Peyer's patch (tissue), 4 donors: ENCODE results near the gene RASSF4. TPM values are rescaled to one million over a fixed set of nuclear protein-coding genes. Genes with fewer than 3 reads are reported as not detected.

ENCODE experiments used
- DNase-seq, 3 donors: peaks; one replicate each; pipeline ENCODE4 v3.0.0-alpha.2; 2017 to 2019
- H3K27ac ChIP-seq, 4 donors: fragments of 200-600 bp; sonication (generic); one replicate each; pipeline ENCODE4 v1.5.1; 2016 to 2019
- H3K27me3 ChIP-seq, 2 donors: fragments of 200-600 bp; sonication (generic); one replicate each; pipeline ENCODE4 v1.5.1; 2019
- H3K36me3 ChIP-seq, 3 donors: fragments of 200-600 bp; sonication (generic); one replicate each; pipeline ENCODE4 v1.5.1; 2016 to 2019
- H3K4me1 ChIP-seq, 4 donors: fragments of 200-600 bp; sonication (generic); one replicate each; pipeline ENCODE4 v1.5.1; 2016 to 2019
- H3K4me3 ChIP-seq, 4 donors: fragments of 200-600 bp; sonication (generic); 1 replicate in 3 of 4; 2 replicates in 1 of 4; pipeline ENCODE4 v1.5.1; 2016 to 2019; ENCODE audit warnings: mild to moderate bottlenecking in 1 of 4
- H3K9me3 ChIP-seq, 4 donors: fragments of 200-600 bp; sonication (generic); one replicate each; pipeline ENCODE4 v1.5.1; 2016 to 2019; ENCODE audit warnings: mild to moderate bottlenecking in 1 of 4
- POLR2A ChIP-seq, 2 donors: fragments of 450-650 bp; IDR thresholded peaks; one replicate each; pipeline ENCODE4 v1.5.1; 2017; ENCODE audit warnings: antibody characterized with exemption in 2 of 2, mild to moderate bottlenecking in 2 of 2, moderate library complexity in 2 of 2
- total RNA-seq, 4 donors: library from RNA; depleted of rRNA; stranded (reverse); fragments of >200 nt; gene quantifications; one replicate each; pipeline ENCODE4 v1.1.0, GENCODE V29; 2016
- TF ChIP-seq, protein P1 (sequence below), 6 experiments: fragments of 450-650 bp in 4 of 6; fragments of 200-600 bp in 2 of 6; sonication (generic) in 1 of 6; IDR thresholded peaks; one replicate each; pipeline ENCODE4 v1.5.1; 2017 to 2019; ENCODE audit warnings: antibody characterized with exemption in 6 of 6, mild to moderate bottlenecking in 3 of 6, moderate library complexity in 1 of 6

Gene RASSF4
- total RNA-seq, 4 donors from 2014 or later, result 62.7 to 99.6 (median 68.2) TPM

DNA sequence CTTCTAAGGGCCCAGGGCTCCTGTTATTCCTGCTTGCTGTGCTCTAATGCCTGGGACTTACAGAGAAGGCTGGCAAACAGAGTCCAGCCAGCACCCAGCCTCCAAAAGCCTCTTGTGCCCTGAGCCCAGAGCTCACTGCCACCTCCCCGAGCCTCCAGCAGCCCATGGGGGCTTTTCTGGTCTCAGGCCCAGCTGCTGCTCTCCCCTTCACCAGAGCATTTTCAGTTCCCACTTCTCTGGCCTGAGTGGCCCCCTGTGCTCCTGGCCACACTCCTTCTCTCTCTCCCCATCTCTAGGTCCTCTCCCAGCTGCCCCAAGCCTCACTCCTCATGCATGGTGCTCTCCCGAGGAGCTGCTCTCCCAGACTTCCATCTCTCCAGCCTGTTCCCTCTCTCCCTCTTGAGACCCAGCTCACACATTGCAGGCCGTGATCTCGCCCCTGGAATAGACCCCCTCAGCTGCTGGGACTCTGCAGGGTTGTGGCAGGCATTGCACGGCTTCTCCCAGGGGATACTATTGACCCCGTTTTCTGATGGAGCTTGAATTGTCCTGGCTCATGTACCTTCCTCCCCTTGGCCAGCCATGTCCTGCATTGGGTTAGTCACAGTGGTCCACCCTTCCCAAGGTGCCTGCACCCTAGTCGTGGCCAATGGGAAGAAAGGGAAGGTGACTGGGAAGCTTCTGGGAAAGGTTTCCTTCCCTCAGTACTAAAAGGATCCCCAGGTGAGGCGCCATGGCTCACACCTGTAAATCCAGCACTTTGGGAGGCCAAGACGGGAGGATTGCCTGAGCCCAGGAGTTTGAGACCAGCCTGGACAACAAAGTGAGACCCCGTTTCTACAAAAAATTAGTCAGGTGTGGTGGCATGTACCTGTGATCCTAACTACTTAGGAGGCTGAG, 9.0 kb upstream of the RASSF4 start:
- TF ChIP-seq POLR2A (IDR thresholded peaks at IDR 0.05), result no peak
- TF ChIP-seq, protein P1, sequence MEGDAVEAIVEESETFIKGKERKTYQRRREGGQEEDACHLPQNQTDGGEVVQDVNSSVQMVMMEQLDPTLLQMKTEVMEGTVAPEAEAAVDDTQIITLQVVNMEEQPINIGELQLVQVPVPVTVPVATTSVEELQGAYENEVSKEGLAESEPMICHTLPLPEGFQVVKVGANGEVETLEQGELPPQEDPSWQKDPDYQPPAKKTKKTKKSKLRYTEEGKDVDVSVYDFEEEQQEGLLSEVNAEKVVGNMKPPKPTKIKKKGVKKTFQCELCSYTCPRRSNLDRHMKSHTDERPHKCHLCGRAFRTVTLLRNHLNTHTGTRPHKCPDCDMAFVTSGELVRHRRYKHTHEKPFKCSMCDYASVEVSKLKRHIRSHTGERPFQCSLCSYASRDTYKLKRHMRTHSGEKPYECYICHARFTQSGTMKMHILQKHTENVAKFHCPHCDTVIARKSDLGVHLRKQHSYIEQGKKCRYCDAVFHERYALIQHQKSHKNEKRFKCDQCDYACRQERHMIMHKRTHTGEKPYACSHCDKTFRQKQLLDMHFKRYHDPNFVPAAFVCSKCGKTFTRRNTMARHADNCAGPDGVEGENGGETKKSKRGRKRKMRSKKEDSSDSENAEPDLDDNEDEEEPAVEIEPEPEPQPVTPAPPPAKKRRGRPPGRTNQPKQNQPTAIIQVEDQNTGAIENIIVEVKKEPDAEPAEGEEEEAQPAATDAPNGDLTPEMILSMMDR (IDR thresholded peaks at IDR 0.05), result no peak
- Histone ChIP-seq H3K27ac (peak overlapping the region in 1 of 4 donors; percentile 56), H3K4me3 (no peak overlapping the region), H3K27me3 (no peaks in the 10 kb centered on the region), H3K9me3 (no peaks in the 10 kb centered on the region), H3K36me3 (no peaks in the 10 kb centered on the region), H3K4me1 (peaks cover 0 to 10% (median 2%) of the 10 kb centered on the region in 4 donors)
- DNase-seq, result peak in 1 of 3 donors; percentile 12

DNA sequence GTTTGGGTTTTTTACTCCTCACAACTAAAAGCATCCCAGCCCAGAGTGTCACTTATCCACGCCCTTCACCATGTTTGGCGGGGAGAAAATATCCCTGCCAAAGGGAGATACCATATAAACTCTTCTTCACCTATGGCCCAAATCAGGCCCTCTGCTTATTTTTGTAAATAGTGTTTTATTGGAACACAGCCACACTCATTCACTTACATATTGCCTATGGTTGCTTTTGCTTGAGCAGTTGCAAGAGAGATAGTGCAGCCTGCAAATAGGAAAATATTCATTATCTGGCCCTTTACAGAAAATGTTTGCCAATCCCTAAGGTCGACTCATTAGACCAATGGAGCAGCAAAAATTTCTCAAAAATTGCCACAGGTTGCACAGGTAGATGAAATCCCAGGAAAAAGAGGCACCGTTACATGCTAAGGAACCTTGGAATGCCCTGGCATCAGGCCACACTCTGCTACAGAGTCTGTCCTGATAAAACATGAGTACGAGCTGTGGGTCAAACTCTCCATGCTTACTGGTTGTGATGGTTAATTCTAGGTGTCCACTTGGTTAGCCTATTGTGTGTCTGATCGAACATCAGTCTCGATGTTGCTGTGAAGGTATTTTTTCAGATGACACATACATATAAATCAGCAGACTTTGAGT, 7.9 kb upstream of the RASSF4 start:
- TF ChIP-seq, protein P1 (IDR thresholded peaks at IDR 0.05), result no peak
- no peak for TF ChIP-seq POLR2A (IDR thresholded peaks at IDR 0.05)
- DNase-seq, result no peak
- Histone ChIP-seq H3K4me1 (peaks cover 0 to 10% (median 2%) of the 10 kb centered on the region in 4 donors), H3K4me3 (no peak overlapping the region), H3K36me3 (no peaks in the 10 kb centered on the region), H3K27ac (no peak overlapping the region), H3K9me3 (no peaks in the 10 kb centered on the region), H3K27me3 (no peaks in the 10 kb centered on the region)

GRCh38 chr10:44952779-44953231, 6.8 kb upstream of the RASSF4 start:
- peak in 1 of 3 donors; percentile 8 for DNase-seq
- no peaks in the 10 kb centered on the region for H3K9me3 ChIP-seq
- H3K4me1 ChIP-seq, result peaks cover 0 to 14% (median 2%) of the 10 kb centered on the region in 4 donors
- H3K36me3 ChIP-seq, result no peaks in the 10 kb centered on the region
- no peak overlapping the region for H3K27ac ChIP-seq
- TF ChIP-seq, protein P1 (IDR thresholded peaks at IDR 0.05), result no peak
- TF ChIP-seq POLR2A (IDR thresholded peaks at IDR 0.05), result no peak
- no peak overlapping the region for H3K4me3 ChIP-seq
- H3K27me3 ChIP-seq, result no peaks in the 10 kb centered on the region

GRCh38 chr10:44954042-44954441, 5.6 kb upstream of the RASSF4 start:
- peaks cover 0 to 26% (median 2%) of the 10 kb centered on the region in 4 donors for H3K4me1 ChIP-seq
- H3K4me3 ChIP-seq, result no peak overlapping the region
- H3K27me3 ChIP-seq, result no peaks in the 10 kb centered on the region
- no peak for TF ChIP-seq POLR2A (IDR thresholded peaks at IDR 0.05)
- TF ChIP-seq, protein P1 (IDR thresholded peaks at IDR 0.05), result no peak
- no peaks in the 10 kb centered on the region for H3K9me3 ChIP-seq
- H3K27ac ChIP-seq, result no peak overlapping the region
- no peaks in the 10 kb centered on the region for H3K36me3 ChIP-seq
- DNase-seq, result no peak

DNA sequence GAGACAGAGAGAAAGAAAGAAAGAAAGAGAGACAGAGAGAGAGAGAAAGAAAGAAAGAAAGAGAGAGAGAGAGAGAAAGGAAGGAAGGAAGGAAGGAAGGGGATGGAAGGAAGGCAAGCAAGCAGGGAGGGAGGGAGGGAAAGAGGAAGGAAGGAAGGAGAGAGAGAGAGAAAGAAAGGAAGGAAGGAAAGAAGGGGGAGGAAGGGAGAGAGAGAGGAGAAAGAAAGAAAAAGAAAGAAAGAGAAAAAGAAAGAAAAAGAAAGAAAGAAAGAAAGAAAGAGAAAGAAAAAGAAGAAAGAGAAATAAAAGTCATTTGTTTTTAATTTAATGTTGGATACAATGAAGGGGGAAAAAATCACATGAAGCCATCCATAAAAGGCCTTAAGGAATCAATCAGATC, 4.6 kb upstream of the RASSF4 start:
- Histone ChIP-seq H3K27me3 (no peaks in the 10 kb centered on the region), H3K36me3 (no peaks in the 10 kb centered on the region), H3K4me3 (no peak overlapping the region), H3K27ac (no peak overlapping the region), H3K9me3 (no peaks in the 10 kb centered on the region), H3K4me1 (peaks cover 0 to 23% (median 2%) of the 10 kb centered on the region in 4 donors)
- TF ChIP-seq, protein P1 (IDR thresholded peaks at IDR 0.05), result no peak
- TF ChIP-seq POLR2A (IDR thresholded peaks at IDR 0.05), result no peak
- DNase-seq, result no peak
